Stimulated activated CD8-positive, alpha-beta memory T cell treated with anti-CD3 and anti-CD28 coated beads, Interleukin-12 subunit alpha, Interleukin-12 subunit beta, amount 100 ng/mL, for 1 hour (primary cell): ENCODE results near the gene MPZL2.
"Not testable (repeated sequence)": the region's sequence is repeated elsewhere in the genome, so short reads cannot be mapped to it uniquely, and the experiment has no call there.

Experiments used
- DNase-seq: peaks from one replicate; pipeline ENCODE4 v3.0.0-alpha.2; 2020; ENCODE audit warnings: low read depth

The MPZL2 gene

DNA sequence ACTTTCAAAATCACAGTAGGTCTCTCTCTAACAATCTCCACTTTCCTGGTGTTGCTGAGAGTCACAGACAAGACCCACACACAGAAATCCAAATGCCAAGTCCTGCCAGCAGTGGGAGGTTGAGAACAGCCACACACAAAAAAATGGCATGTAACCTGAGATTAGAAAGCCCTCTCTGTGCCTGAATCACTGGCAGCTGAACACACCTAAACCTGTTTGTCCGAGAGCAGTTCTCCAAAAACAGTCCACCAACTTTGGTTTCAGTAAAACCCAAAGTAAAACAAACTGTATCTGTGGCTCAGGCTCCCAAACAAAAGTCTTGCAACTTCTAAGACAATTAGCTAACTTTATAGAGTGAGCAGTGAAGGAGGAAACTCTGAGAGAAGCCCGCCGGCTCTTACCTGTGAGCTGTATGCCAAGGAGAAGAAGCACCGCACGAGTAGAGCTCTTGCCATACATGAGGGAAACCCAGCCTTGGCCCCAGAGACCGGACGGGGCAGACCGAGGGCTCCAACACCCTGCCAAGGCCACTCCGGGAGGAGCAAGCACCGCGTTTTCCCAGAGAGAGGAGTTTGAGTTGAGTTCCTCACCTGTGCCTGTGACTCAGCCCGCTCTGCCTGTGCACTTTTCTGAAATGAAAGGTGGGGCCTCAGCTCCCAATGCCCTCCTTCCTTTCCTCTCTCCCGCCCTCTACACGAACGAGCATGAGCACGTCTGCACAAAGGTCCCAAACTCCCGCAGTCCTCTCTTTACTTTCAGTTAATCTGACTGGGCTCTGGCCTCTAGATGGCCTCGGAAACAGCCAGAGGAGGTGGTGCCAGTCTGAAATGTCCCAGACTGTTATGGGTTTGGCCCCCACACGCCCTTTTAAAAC lies at the start of gene MPZL2:
TSS of gene MPZL2 (minus strand) at position 603 of the 874 bp plus-strand sequence. CDS start at position 459, 144 bp downstream.
- no peak for DNase-seq

DNA sequence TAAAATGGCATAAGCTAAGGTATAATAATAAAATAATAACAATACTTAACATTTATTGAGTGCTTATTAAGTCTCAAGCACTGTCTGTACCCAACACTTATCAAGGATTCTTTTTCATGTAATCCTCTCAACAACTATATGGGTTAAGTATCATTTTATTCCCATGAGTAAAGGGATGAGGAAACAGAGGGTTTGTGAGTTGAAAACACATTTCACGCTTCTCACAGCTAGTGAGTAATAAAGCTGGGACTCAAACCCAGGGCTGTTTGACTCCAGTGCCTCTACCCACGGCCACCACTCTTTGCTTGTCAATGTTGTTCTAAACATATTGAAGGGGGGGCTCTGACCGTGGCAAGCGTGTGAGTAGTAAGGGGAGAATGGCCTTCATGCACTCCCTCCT lies 49.1 kb upstream of the MPZL2 start:
- no peak for DNase-seq

DNA sequence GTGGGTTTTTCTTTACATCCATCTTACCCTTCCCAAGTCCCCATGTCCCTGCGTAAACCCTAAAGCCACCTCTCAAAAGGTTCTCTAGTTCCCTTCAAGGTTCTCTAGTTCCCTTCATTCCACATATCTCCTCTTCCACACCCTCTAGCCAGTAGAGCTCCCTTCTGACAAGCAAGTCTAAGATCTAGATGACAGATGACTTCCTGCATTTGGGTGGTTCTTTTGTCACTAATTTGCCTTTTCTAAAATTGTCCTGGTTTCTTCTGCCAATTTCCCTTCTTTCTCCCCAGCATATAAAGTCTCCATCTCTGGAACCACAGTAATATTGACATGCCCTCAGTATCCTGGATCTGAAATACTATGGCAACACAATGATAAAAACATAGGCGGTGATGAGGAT lies 48.2 kb upstream of the MPZL2 start:
- no peak for DNase-seq

DNA sequence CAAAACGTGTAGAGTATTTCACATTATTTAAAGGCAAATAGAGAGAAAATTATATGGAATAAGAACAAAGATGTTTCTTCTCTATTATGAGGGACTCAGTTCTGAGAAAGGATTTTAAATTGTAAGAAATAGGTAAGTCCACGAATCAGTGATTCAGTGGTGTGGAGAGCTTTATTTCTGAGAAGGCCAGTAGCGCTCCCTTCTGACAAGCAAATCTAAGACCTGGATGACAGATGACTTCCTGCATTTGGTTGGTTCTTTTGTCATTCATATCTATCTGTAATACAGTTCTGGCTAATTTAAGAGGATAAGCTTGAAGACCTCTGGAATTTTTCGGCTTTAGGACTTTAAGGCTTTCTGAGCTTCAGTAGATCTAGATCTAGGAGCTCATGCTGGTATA lies 47.4 kb upstream of the MPZL2 start:
- DNase-seq: no peak

- no peak for DNase-seq
These were observed 46.8 kb upstream of the MPZL2 start for GRCh38 chr11:118310781-118311485.

GRCh38 chr11:118310271-118310670 lies 46.2 kb upstream of the MPZL2 start:
- no peak for DNase-seq

GRCh38 chr11:118308995-118309528 lies 45.0 kb upstream of the MPZL2 start:
- DNase-seq: not testable (repeated sequence)

DNA sequence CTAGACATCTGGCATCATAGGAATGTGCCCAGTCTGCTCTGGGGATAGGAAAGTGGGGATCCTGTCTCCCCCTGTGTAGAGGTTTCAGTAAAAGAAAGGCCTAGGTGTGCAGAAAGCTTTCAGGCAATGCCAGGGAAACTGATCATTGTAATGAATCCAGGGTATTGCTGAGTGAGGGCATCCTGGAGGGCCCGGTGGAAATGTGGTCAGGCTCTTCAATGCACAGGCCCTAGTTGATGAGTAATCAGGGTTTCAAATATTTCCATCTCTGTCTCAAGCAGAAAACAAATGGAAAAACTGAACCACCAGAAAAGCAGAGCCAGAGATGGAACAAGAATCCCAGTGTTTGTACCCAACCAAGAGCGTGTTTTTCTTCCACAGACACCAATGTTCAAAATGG lies 42.5 kb upstream of the MPZL2 start:
- no peak for DNase-seq

DNA sequence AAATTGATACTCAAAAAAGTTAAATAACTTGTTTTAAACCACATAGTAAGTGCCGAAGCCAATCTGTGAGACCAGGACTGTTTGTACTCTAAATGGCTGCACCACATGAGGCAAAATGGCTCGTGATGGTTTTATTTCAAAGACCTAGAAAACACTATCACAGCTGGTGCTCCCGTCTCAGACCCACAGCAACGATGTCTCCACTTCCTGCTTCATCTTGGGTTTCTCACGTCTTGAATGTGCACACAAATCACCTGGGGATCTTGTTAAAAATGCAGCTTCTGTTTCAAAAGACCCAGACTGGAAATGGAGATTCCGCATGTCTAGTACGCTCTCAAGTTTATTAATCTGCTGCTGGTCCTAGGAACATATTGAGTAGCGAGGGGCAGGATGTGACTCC lies 41.6 kb upstream of the MPZL2 start:
- no peak for DNase-seq

GRCh38 chr11:118304568-118305248 lies 40.6 kb upstream of the MPZL2 start, which contains the start of gene CD3E:
Gene CD3E (plus strand): TSS chr11:118304730. CDS start chr11:118304953, 223 bp downstream.
- peak; percentile 50 for DNase-seq

GRCh38 chr11:118304227-118304567 lies 40.1 kb upstream of the MPZL2 start:
- no peak for DNase-seq

GRCh38 chr11:118301600-118302195 lies 37.6 kb upstream of the MPZL2 start:
- no peak for DNase-seq

DNA sequence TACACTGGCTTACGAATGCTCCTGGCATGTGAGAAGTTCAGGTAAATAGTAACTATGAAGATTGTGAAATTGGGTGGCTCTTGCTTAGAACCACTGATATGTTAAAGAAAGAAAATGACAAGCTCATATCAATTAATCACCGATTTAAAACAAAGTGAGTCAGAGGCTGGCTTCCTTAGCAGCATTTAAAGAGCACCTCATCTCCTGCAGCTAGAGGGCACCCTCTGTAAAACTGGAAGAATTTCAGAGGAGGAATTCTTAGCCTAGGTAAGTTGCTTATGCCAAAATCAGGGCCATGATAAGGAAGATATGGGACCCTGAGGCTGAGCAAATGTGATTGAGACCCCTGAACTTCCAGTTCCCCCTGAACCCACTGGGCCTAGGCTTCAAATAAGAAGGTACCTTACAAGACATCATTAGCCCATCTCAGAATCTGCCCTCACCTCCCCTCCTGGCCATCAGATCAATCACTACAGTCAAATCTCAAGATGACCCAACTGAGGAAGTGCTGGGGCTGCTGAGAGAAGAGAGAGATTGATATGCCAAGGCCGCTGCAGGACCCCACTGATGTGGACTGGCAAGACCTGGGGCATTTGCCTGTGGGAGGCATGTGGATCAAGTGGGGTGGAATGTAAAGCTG lies 31.8 kb upstream of the MPZL2 start:
- DNase-seq: no peak

GRCh38 chr11:118295199-118295598 lies 31.1 kb upstream of the MPZL2 start:
- DNase-seq: no peak

DNA sequence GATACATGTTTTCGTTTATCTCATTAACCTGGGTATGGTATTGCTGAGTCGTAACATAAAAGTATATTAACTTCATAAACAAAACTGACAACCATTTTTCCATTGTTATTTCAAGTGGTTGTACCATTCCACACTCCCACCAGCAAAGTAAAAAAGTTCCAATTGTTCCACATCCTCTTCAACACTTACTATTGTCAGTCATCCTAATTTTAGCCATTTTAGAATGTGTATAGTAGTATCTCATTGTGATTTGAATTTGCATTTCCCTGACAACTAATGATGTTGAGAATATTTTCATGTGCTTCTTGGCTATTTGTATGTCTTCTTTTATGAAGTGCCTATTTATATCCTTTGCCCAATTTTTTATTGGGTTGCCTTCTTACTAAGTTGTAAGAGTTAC lies 30.0 kb upstream of the MPZL2 start:
- DNase-seq: no peak

DNA sequence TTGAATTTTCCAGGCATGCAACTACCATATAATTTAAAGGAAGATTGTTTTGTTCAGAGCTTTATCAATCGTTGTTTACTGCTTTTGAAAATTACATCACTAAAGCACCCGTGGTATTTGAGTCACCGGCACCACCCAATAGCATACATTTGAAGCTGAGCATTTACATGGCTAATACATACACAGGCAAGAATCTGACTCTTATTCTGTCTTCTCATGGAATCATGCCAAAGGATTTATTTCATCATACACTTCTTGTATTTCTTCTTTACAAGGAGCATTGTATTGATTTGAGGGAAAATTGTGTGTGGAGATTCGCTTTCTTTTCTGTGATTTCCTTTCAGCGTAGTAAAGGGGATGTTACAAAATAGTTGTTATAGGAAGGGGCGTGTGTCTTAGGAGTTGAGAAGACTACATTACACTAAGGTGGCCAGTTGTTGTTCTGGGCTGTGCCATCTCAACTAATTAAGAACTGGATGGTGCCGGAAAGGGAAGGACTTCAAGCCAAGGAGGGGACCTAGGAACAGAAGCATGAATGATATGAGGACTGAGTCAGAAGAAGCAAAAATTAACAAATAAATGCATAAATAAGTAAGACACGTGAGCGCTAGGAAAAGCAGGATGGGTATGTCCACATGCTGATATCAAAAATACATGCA lies 27.5 kb upstream of the MPZL2 start:
- no peak for DNase-seq

GRCh38 chr11:118290923-118291322 lies 26.8 kb upstream of the MPZL2 start:
- no peak for DNase-seq

- DNase-seq: no peak
These were observed 25.3 kb upstream of the MPZL2 start for GRCh38 chr11:118289401-118289800.

- DNase-seq: no peak
These were observed 22.9 kb upstream of the MPZL2 start for GRCh38 chr11:118287006-118287405.

- no peak for DNase-seq
These were observed 22.4 kb upstream of the MPZL2 start for GRCh38 chr11:118286545-118286944.

- DNase-seq: no peak
These were observed 19.8 kb upstream of the MPZL2 start for GRCh38 chr11:118283756-118284350.
